D341Med (cell line): ENCODE results near the gene TRIM34.
"Not testable (repeated sequence)": the region's sequence is repeated elsewhere in the genome, so short reads cannot be mapped to it uniquely, and the experiment has no call there.

Source experiments
- DNase-seq: peaks from one replicate; pipeline ENCODE4 v3.0.0; 2012; ENCODE audit warnings: low spot score

The TRIM34 gene

DNA sequence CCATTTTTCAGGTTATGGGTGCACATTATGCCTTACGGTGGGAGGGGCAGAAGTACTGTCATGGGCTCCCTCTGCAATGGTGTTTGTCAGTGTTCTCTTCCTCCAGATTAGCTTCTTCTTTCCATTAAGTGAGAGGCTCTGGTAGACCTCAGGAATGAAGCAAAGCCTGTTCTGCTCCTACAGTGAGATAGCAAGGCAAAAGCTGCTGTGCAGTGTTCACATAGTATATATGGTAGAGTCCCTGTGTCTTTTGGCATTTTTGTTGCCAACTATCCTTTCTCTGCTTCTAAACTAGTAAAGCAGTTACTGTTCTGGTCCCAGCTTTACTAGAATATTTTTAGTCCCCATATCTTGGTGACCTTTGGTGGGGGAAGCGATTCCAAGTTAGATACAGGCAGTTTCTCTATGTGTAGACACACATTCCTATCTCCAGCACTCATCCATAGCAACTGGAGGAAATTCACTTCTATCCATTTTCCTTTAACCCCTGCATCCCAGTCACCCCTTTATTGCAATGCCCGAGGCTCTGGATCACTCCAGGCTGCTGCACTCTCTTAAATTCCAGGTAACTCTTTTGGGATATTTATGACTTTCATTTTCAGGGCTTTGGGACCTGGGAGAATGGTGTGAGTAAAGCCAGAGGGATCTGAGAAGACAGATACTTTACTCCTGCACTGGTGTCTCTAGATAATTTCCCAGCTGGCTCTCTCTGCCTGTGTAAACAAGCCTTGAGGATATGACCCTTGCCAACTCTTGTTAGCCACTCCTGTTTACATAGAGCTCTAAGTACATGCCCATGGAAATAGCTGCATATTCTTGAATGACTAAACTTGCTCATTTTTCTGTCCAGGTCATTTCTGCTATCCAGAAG, 3.9 kb upstream of the TRIM34 start:
- DNase-seq, result no peak

DNA sequence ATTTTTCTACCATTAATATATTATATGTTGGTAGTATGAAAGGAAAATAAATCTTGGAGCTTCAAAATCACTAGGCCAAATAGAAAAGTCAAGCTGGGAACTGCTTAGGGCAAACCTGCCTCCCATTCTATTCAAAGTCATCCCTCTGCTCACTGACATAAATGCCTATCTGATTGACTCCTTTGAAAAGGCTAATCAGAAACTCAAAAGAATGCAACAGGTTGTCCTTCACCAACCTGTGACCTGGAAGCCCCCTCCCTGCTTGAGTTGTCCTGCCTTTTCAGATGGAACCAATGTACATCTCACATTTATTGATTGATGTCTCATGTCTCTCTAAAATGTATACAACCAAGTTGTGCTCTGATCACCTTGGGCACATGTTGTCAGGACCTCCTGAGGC, 3.2 kb upstream of the TRIM34 start:
- DNase-seq, result no peak

DNA sequence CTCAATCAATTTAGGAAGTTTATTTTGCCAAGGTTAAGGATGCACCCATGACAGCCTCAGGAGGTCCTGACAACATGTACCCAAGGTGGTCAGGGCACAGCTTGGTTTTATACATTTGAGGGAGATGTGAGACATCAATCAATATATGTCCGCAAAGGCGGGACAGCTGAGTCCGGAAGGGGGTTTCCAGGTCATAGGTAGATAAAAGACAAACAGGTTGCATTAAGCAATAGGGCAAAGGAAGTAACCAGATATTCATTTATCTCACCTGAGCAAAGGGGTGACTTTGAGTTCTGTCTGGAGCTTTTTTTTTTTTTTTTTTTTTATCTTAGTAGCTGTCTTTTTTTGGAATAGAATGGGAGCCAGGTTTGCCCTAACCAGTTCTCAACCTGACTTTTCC, 2.0 kb upstream of the TRIM34 start:
- DNase-seq, result no peak

DNA sequence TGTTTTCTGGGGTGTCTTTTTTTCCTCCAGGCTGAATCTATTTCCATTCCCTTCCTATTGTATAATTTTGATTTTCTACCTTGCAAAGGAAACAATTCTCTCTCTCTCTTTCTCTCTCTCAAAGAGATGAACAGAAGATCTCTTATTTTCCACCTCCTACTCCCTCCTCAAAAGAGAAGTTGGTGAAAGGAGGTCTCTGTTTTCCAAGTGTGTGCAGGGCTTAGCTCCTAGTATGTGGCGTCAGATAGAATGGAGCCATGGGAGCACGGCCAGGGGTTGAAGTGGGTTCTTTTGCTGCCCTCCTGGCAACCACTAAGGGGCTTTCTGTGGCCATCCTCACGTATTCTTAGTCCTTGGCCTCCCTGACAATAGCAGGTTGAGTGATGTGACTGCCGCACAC, 480 bp downstream of the TRIM34 start:
- DNase-seq, result no peak

DNA sequence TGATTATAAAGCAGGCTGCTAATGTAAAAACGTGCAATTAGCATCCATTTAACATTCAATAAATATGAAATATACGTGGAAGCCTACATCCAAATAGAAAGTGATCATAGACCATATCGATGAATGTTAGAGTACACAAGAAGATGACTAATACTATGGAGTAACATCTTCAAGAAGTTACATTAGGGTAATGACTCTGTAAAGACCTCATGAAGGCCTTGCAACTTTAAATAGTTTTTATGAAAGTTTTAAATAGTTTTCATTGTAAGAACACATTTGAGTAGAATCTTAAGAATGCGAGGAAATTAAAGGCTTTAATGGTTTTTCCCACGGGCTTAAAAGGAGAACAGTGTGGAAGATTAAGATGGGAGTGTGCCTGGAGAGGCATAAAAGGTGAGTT, 1.4 kb downstream of the TRIM34 start:
- DNase-seq, result no peak

DNA sequence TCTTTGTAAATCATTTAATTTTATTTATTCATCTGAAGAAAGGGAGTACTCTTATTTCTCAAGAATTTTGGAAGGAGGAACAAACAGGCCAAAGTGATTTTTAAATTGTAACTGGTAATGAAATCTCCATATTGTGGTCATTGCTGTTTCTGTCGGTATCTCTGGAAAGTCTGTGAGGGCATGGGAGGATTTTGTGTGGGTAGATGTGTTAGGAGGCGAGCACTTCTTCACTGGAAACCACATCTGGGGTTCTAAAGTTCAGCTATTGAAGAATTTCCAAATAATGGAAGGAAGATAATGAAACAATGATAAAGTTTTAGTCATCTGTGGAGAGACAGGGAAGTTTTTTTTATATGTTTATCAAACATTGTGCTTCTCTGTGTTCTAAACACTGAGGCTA, 6.6 kb downstream of the TRIM34 start:
- no peak for DNase-seq

DNA sequence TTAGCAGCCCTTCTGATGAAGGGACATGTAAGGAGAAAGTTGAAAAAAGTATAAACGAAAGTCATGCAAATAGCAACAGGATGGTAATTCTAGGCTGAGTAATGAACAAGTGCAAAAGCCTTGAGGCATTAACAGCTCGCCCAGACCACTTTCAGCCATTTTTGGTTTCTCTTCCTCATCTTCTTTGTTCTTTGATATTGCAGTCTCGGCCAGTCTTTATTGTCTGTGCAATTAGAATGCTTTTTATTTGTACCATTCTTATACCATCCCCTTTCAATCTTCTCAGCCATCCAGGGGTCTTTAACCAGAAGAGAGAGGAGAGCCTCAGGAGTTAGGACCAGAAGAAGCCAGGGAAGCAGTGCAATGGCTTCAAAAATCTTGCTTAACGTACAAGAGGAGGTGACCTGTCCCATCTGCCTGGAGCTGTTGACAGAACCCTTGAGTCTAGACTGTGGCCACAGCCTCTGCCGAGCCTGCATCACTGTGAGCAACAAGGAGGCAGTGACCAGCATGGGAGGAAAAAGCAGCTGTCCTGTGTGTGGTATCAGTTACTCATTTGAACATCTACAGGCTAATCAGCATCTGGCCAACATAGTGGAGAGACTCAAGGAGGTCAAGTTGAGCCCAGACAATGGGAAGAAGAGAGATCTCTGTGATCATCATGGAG, 7.3 kb downstream of the TRIM34 start:
- no peak for DNase-seq

DNA sequence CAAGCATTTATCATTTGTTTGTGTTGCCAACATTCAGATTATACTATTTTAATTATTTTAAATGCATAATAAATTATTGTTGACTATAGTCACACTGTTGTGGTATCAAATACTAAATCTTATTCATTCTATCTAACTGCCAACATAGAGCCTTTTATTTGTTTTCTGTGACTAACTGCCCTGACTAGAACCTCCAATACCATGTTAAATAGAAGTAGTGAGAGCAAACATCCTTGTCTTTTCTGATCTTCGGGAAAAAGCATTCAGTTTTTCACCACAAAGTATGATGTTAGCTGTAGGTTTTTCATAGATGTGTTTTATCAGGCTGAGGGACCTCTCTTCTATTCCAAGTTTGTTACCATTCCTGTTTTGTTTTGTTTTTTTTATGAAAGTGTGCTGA, 15.2 kb downstream of the TRIM34 start:
- no peak for DNase-seq

DNA sequence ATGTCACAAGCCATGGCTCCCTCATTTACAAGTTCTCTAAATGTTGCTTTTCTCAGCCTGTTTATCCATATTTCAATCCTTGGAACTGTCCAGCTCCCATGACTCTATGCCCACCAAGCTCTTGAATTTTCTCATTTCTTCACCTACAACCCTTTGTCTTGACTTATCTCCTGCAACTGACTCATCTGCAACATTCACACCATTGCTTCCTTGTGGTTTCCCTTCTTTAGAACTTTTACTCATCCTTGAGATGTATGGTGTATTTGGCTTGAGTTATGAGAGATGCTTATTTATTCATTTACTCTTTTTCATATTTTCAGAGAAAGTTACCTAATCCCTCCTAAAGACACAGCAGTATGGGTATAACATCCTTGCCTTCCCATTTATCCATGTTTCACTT, 18.8 kb downstream of the TRIM34 start:
- DNase-seq, result no peak

DNA sequence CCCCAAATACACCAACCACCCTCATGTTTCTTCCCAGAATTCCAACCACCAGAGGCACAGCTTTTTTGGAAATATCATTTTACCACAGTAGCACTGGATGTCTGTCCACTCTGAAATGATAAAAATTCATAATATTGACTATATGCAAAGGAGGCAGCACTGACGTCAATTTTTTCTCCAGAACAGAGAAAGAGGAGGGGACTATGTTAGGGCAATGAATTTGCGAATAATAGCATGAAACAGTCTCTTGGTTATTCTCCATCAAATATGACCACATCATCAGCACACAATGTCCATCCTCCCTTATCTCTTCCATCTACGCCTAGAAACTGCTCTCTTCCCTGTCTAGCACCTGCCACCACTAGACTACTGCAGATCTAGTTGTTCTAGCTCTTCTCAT, 21.3 kb downstream of the TRIM34 start:
- DNase-seq, result no peak

DNA sequence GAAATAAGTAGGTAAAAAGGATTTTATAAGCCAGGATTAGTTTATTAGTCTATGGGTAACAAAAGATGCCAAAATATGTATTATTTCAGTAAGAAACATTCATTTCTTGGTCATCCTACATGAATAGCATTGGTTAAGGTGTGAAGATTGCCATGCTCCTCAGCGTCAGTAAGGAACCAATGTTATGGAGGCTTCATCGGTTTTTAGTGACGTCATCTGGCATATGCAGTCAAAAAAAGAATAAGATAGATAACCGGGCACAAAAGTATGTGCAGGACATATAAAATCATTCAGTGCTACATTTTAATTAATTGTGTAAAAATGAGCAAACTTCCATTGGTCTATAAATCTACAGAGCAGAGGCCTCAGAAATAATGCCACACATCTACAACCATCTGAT, 30.7 kb downstream of the TRIM34 start:
- DNase-seq, result no peak

DNA sequence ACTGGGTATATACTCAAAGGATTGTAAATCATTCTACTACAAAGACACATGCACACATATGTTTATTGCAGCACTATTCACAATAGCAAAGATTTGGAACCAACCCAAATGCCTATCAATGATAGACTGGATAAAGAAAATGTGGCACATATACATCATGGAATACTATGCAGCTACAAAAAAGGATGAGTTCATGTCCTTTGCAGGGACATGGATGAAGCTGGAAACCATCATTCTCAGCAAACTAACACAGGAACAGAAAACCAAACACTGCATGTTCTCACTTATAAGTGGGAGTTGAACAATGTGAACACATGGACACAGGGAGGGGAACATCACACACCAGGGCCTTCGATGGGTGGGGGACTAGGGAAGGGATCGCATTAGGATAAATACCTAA, 32.2 kb downstream of the TRIM34 start:
- DNase-seq, result not testable (repeated sequence)

DNA sequence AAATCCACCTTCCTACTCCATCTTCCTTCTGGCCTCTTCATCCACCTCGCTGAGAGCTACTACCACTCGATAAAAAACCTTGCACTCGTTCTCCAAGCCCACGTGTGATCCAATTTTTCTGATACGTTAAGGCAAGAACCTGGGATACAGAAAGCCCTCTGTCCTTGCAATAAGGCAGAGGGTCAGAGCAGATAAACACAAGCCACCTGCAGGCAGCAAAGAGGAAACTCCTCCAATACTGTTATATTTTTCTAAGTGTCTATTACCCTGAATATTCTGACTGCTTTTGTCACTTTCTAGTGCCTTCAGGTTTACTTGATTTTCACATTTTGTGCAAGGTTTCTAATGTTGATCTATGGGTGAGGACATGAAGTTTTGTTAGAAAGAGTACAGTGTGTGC, 33.5 kb downstream of the TRIM34 start:
- DNase-seq, result no peak

DNA sequence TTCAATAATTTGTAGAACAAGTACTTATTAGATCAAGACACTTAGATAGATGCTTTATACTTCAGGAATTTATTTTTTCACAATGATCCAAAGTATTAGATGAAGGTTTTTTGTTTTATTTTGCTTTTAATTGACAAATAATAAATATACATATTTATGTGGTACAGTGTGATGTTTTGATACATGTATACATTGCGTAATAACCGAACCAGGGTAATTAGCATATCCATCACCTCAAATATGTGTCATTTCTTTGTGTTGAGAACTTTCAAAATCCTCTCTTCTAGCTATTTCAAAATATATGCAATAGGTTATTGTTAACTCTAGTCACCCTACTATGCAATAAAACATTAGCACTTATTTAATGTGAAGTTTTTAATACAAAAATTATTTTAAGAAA, 38.7 kb downstream of the TRIM34 start:
- DNase-seq, result no peak

DNA sequence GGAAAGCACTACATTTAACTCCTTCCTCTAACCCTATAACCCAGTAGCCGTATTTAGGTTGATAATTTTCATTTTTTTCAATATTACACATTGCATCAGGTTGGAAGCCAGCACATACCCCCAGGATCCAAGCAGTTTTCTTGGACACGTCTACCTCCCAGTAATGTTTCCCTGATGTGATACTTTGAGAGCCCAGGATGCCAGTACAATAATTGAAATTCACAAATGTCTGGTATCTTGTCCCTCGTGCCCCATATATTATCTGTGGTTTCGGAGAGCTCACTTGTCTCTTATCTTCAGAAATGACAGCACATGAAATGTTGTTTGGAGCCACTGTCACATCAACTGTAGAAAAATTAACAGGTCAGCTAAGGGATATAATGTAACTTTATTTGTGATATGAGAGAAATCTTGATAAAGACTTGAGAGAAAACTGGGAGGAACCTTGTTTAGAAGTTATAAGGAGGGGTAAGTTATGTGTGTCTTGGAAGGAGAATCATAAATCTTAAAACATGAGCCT, 40.3 kb downstream of the TRIM34 start:
- no peak for DNase-seq

DNA sequence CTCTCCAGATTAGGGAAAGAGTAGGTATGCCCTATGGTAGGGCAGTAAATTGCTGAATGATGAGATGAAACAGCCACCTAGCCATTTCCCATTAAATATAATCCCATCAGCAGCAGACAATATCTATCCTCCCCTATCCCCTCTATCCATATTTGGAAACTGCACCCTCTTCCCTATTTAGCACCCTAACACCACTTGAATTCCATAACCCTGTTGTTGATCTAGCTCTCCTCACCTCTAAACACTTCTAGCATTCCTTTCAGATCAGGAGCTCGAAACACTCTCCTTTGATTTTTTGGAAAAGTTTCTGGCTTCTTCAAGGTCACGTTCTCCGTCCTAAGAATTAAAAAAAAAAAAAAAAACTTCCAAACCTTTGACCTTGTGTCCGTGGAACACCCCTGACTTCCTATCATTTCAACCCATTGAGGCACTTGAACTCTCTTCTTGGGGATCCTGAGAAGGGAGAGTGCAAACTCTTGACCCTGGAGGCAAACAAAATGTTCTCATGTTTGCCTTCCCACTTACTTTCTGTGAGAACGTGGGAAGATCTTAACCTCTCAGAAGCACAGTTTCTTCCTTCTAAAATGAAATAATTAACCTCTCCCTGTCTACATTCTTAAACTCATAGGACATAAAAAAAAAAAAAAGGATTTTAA, 41.1 kb downstream of the TRIM34 start:
- DNase-seq, result no peak

DNA sequence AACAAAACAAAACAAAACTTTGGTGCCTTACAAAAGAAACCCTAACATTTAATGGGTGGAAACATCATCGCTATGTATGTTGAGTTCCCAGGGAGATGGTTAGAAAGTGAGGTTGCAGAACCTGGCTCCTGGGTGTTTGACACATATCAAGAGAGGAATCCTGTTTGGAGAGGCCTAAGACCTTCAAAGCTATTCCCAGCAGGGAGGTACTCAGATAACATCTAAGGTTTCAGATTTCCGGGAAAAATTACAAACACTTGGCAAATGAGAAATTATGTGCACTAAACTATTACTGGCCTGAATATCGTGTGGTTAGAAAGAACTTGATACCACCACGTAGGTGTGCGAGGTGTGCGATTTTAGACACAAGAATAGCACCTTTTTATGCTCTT, 41.6 kb downstream of the TRIM34 start:
- no peak for DNase-seq

DNA sequence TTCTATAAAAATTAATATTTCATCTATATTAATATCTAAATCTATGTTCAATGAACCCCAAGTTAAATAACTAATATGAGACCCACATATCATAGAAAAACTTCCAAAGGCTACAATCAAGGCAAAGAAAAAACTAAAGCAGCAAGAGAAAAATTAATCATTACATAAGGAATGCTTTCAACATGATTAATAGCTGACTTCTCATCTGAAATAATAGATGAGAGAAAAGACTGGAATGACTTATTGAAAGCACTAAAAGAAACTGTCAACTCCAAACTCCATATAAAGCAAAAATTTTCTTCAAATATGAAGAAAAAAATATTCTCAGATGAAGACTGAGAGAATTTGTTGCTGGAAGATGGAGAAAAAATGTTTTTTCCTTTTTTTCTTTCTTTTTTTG, 47.0 kb downstream of the TRIM34 start:
- DNase-seq, result no peak

DNA sequence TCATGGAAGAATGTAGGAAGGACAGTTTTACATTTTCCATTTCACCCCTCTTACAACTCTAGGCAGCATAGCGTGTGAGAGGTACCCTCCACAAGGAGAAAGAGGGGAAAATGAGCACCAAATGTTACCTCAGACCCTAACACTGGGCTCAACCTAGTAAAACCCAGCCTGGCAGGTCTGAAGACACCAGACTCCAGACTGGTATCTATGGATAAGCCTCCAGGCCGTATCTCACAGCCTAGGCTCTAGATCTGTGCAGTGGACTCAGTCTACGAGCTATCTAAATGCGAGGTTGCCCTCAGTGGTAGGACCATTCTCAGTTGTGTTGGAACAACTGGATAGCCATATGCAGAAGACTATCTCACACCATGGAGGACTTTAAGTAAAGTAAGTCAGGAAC, 49.6 kb downstream of the TRIM34 start:
- DNase-seq, result no peak

DNA sequence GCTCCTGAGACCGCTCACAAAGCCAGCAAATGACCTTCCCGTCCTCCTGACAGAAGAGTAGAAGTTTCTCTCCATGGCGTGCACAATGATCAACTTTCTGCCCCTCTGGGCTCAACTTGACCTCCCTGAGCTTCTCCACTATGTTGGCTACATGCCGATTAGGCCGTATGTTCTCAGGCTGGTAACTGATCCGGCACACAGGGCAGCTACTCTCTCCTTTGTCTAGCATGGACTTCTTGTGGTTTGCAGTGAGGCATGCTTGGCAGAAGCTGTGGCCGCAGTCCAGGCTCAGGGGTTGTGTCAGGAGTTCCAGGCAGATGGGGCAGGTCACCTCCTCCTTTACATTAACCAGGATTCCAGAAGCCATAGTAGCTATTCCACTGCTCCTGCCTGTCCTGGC, 55.0 kb downstream of the TRIM34 start:
- DNase-seq, result no peak

DNA sequence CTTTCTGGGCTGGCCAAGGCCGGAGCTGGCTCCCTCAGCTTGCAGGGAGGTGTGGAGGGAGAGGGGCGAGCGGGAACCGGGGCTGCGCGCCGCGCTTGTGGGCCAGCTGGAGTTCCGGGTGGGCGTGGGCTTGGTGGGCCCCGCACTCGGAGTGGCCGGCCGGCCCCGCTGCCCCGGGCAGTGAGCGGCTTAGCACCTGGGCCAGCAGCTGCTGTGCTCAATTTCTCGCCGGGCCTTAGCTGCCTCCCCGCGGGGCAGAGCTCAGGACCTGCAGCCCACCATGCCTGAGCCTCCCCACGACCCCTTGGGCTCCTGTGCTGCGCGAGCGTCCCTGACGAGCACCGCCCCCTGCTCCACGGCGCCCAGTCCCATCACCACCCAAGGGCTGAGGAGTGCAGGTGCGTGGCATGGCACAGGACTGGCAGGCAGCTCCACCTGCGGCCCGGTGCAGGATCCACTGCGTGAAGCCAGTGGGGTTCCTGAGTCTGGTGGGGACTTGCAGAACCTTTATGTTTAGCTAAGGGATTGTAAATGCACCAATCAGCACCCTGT, 58.2 kb downstream of the TRIM34 start:
- not testable (repeated sequence) for DNase-seq

DNA sequence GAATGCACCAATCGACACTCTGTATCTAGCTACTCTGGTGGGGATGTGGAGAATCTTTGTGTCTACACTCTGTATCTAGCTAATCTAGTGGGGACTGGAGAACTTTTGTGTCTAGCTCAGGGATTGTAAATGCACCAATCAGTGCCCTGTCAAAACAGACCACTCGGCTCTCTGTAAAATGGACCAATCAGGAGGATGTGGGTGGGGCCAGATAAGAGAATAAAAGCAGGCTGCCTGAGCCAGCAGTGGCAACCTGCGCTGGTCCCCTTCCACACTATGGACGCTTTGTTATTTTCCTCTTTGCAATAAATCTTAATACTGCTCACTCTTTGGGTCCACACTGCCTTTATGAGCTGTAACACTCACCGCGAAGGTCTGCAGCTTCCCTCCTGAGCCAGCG, 58.8 kb downstream of the TRIM34 start:
- DNase-seq, result not testable (repeated sequence)
